Urothelium cell line (cell line): Measurements from ENCODE around the gene TRERF1.
"Not testable (repeated sequence)": the region's sequence is repeated elsewhere in the genome, so short reads cannot be mapped to it uniquely, and the experiment has no call there.

Experiments
- DNase-seq: peaks from one replicate; pipeline ENCODE4 v3.0.0; 2011; ENCODE audit warnings: low spot score, mixed read lengths
- FAIRE-seq: peaks from 2 replicates; lab custom pipeline; 2011; peaks lifted over from hg19 to GRCh38; lab: Jason Lieb, UNC

The TRERF1 gene

GRCh38 chr6:42204768-42205282, 246.9 kb downstream of the TRERF1 start:
- DNase-seq (no peak), FAIRE-seq (no peak)

- DNase-seq, result no peak
- no peak for FAIRE-seq
Observed at GRCh38 chr6:42203183-42203582, 248.5 kb downstream of the TRERF1 start.

GRCh38 chr6:42202131-42202915, 249.4 kb downstream of the TRERF1 start:
- not testable (repeated sequence) for DNase-seq, FAIRE-seq

GRCh38 chr6:42201382-42201781, 250.3 kb downstream of the TRERF1 start:
- DNase-seq, result no peak
- no peak for FAIRE-seq

- DNase-seq, result peak; percentile 68
Observed at GRCh38 chr6:42200035-42200434, 251.7 kb downstream of the TRERF1 start.

GRCh38 chr6:42199106-42199981, 252.4 kb downstream of the TRERF1 start:
- peak; percentile 37 for DNase-seq
- no peak for FAIRE-seq

More at GRCh38 chr6:42200035-42200434, 251.7 kb downstream of the TRERF1 start:
- no peak for FAIRE-seq

GRCh38 chr6:42197555-42198362, 254.0 kb downstream of the TRERF1 start:
- DNase-seq, result peak; percentile 67
- FAIRE-seq, result peak; percentile 58

GRCh38 chr6:42195415-42195814, 256.3 kb downstream of the TRERF1 start:
- DNase-seq (no peak), FAIRE-seq (no peak)

GRCh38 chr6:42194056-42194455, 257.7 kb downstream of the TRERF1 start:
- FAIRE-seq (no peak), DNase-seq (no peak)

- no peak for FAIRE-seq
Observed at GRCh38 chr6:42193491-42193894, 258.2 kb downstream of the TRERF1 start.

GRCh38 chr6:42192385-42192784, 259.3 kb downstream of the TRERF1 start:
- not testable (repeated sequence) for DNase-seq, FAIRE-seq

More at GRCh38 chr6:42193491-42193894, 258.2 kb downstream of the TRERF1 start:
- peak; percentile 26 for DNase-seq

GRCh38 chr6:42190554-42191183, 261.1 kb downstream of the TRERF1 start:
- no peak for FAIRE-seq

GRCh38 chr6:42188406-42188805, 263.3 kb downstream of the TRERF1 start:
- no peak for FAIRE-seq
- no peak for DNase-seq

More at GRCh38 chr6:42190554-42191183, 261.1 kb downstream of the TRERF1 start:
- no peak for DNase-seq

- FAIRE-seq (no peak), DNase-seq (no peak)
Observed at GRCh38 chr6:42185597-42185996, 266.1 kb downstream of the TRERF1 start.

GRCh38 chr6:42184475-42184874, 267.3 kb downstream of the TRERF1 start:
- FAIRE-seq (no peak), DNase-seq (no peak)

- DNase-seq, result no peak
- no peak for FAIRE-seq
Observed at GRCh38 chr6:42182101-42182500, 269.6 kb downstream of the TRERF1 start.

GRCh38 chr6:42179945-42180313, 271.8 kb downstream of the TRERF1 start:
- DNase-seq (no peak), FAIRE-seq (no peak)

GRCh38 chr6:42179261-42179944, 272.3 kb downstream of the TRERF1 start:
- FAIRE-seq (no peak), DNase-seq (no peak)

GRCh38 chr6:42177514-42178364, 274.0 kb downstream of the TRERF1 start:
- no peak for FAIRE-seq
- DNase-seq, result no peak
